Peyer's patch (tissue), 4 donors: ENCODE results near the gene SLMAP. TPM values are rescaled to one million over a fixed set of nuclear protein-coding genes. Genes with fewer than 3 reads are reported as not detected.

Experiments
- DNase-seq, 3 donors: peaks; one replicate each; pipeline ENCODE4 v3.0.0-alpha.2; 2017 to 2019
- H3K27ac ChIP-seq, 4 donors: fragments of 200-600 bp; sonication (generic); one replicate each; pipeline ENCODE4 v1.5.1; 2016 to 2019
- H3K27me3 ChIP-seq, 2 donors: fragments of 200-600 bp; sonication (generic); one replicate each; pipeline ENCODE4 v1.5.1; 2019
- H3K36me3 ChIP-seq, 3 donors: fragments of 200-600 bp; sonication (generic); one replicate each; pipeline ENCODE4 v1.5.1; 2016 to 2019
- H3K4me1 ChIP-seq, 4 donors: fragments of 200-600 bp; sonication (generic); one replicate each; pipeline ENCODE4 v1.5.1; 2016 to 2019
- H3K4me3 ChIP-seq, 4 donors: fragments of 200-600 bp; sonication (generic); 1 replicate in 3 of 4; 2 replicates in 1 of 4; pipeline ENCODE4 v1.5.1; 2016 to 2019; ENCODE audit warnings: mild to moderate bottlenecking in 1 of 4
- H3K9me3 ChIP-seq, 4 donors: fragments of 200-600 bp; sonication (generic); one replicate each; pipeline ENCODE4 v1.5.1; 2016 to 2019; ENCODE audit warnings: mild to moderate bottlenecking in 1 of 4
- POLR2A ChIP-seq, 2 donors: fragments of 450-650 bp; IDR thresholded peaks; one replicate each; pipeline ENCODE4 v1.5.1; 2017; ENCODE audit warnings: antibody characterized with exemption in 2 of 2, mild to moderate bottlenecking in 2 of 2, moderate library complexity in 2 of 2
- total RNA-seq, 4 donors: library from RNA; depleted of rRNA; stranded (reverse); fragments of >200 nt; gene quantifications; one replicate each; pipeline ENCODE4 v1.1.0, GENCODE V29; 2016
- TF ChIP-seq, protein P1 (sequence below), 6 experiments: fragments of 450-650 bp in 4 of 6; fragments of 200-600 bp in 2 of 6; sonication (generic) in 1 of 6; IDR thresholded peaks; one replicate each; pipeline ENCODE4 v1.5.1; 2017 to 2019; ENCODE audit warnings: antibody characterized with exemption in 6 of 6, mild to moderate bottlenecking in 3 of 6, moderate library complexity in 1 of 6

SLMAP gene
- total RNA-seq, 4 donors from 2014 or later: 80.8 to 215 (median 94.4) TPM

- peaks cover 0 to 3% (median 0%) of the 10 kb centered on the region in 4 donors for H3K4me1 ChIP-seq
- H3K27ac ChIP-seq: peak overlapping the region in 2 of 4 donors; percentile 12 to 64
- no peak for TF ChIP-seq POLR2A (IDR thresholded peaks at IDR 0.05)
- TF ChIP-seq, protein P1, sequence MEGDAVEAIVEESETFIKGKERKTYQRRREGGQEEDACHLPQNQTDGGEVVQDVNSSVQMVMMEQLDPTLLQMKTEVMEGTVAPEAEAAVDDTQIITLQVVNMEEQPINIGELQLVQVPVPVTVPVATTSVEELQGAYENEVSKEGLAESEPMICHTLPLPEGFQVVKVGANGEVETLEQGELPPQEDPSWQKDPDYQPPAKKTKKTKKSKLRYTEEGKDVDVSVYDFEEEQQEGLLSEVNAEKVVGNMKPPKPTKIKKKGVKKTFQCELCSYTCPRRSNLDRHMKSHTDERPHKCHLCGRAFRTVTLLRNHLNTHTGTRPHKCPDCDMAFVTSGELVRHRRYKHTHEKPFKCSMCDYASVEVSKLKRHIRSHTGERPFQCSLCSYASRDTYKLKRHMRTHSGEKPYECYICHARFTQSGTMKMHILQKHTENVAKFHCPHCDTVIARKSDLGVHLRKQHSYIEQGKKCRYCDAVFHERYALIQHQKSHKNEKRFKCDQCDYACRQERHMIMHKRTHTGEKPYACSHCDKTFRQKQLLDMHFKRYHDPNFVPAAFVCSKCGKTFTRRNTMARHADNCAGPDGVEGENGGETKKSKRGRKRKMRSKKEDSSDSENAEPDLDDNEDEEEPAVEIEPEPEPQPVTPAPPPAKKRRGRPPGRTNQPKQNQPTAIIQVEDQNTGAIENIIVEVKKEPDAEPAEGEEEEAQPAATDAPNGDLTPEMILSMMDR (IDR thresholded peaks at IDR 0.05): no peak
- no peak for DNase-seq
- no peak overlapping the region for H3K4me3 ChIP-seq
- peaks cover 0 to 58% (median 0%) of the 10 kb centered on the region in 3 donors for H3K36me3 ChIP-seq
- H3K9me3 ChIP-seq: no peaks in the 10 kb centered on the region
- no peaks in the 10 kb centered on the region for H3K27me3 ChIP-seq
Measured at GRCh38 chr3:57919987-57920386, 163.9 kb downstream of the SLMAP start.

DNA sequence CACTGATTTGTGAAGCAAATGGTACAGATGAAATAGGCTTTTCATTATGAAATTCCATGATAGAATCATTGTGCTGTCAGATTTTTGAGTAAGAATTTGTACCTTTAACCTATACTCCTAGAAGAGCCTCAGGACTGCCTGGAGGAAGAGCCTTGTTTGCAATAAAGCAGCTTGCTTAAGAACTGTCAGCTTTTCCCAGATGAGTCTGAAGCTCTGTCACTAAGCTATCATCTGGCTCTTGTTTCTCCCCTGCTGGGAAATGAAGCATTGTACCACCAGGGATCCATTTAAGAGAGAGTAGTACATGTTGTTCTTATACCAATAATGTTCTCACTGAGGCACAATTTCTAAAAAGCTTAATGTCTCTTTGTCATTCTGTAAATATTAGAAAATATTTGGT, 167.0 kb downstream of the SLMAP start:
- H3K27ac ChIP-seq: no peak overlapping the region
- peaks cover 0 to 48% (median 0%) of the 10 kb centered on the region in 3 donors for H3K36me3 ChIP-seq
- no peaks in the 10 kb centered on the region for H3K9me3 ChIP-seq
- H3K27me3 ChIP-seq: no peaks in the 10 kb centered on the region
- no peak for TF ChIP-seq POLR2A (IDR thresholded peaks at IDR 0.05)
- TF ChIP-seq, protein P1 (IDR thresholded peaks at IDR 0.05): no peak
- H3K4me1 ChIP-seq: peaks cover 0 to 3% (median 0%) of the 10 kb centered on the region in 4 donors
- H3K4me3 ChIP-seq: no peak overlapping the region
- DNase-seq: no peak

DNA sequence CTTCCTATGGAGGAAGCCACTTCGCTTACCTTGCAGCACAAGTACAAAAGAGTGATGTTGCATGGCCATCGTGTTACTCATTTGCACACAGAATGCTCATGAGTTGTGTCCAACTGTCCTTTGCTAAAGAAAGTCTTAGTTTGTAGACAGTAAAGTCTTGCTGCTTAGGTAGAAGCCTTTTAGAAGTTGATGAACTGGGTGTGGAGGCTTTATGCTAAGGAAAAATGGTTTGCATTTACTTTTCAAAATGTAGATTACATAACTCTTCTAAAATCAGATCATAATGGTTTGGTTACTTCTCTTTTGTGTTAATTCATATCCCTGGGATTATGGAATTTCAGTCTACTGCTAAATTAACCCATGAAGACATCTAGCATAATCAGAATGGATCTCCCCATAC, 167.6 kb downstream of the SLMAP start:
- Histone ChIP-seq H3K9me3 (no peaks in the 10 kb centered on the region), H3K36me3 (peaks cover 0 to 55% (median 0%) of the 10 kb centered on the region in 3 donors), H3K4me1 (peaks cover 0 to 3% (median 0%) of the 10 kb centered on the region in 4 donors), H3K27ac (no peak overlapping the region), H3K27me3 (no peaks in the 10 kb centered on the region), H3K4me3 (no peak overlapping the region)
- DNase-seq: no peak
- no peak for TF ChIP-seq POLR2A (IDR thresholded peaks at IDR 0.05)
- TF ChIP-seq, protein P1 (IDR thresholded peaks at IDR 0.05): no peak

DNA sequence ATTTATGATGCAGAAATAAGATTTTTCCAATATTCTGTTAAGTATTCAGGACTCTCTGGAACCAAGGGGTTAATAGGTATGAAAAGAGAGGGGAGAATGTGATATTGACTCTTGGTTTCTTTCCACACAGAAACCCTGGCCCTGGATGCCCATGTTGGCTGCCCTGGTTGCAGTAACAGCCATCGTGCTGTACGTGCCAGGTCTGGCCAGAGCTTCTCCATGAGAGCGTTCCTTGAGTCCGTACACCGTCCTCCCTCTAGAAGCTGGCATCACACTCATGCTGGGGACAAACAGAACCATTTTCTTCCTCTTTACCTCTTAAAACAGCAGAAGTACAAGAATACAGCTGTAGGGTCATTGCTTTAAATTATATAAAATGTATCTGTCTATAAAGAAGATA, 171.1 kb downstream of the SLMAP start:
- Histone ChIP-seq H3K27ac (no peak overlapping the region), H3K9me3 (no peaks in the 10 kb centered on the region), H3K4me3 (no peak overlapping the region), H3K36me3 (peaks cover 0 to 55% (median 0%) of the 10 kb centered on the region in 3 donors), H3K27me3 (no peaks in the 10 kb centered on the region), H3K4me1 (no peaks in the 10 kb centered on the region)
- TF ChIP-seq POLR2A (IDR thresholded peaks at IDR 0.05): no peak
- TF ChIP-seq, protein P1 (IDR thresholded peaks at IDR 0.05): no peak
- no peak for DNase-seq

- no peak for DNase-seq
Measured at GRCh38 chr3:57927916-57928315, 171.8 kb downstream of the SLMAP start.

More at GRCh38 chr3:57927916-57928315, 171.8 kb downstream of the SLMAP start:
- Histone ChIP-seq H3K9me3 (no peaks in the 10 kb centered on the region), H3K36me3 (peaks cover 0 to 50% (median 0%) of the 10 kb centered on the region in 3 donors), H3K4me3 (no peak overlapping the region), H3K27ac (no peak overlapping the region), H3K4me1 (no peaks in the 10 kb centered on the region), H3K27me3 (no peaks in the 10 kb centered on the region)
- TF ChIP-seq POLR2A (IDR thresholded peaks at IDR 0.05): no peak
- TF ChIP-seq, protein P1 (IDR thresholded peaks at IDR 0.05): no peak
